PC-9 (cell line): Measurements from ENCODE around the gene MCTP2.

Experiments used
- EZH2 ChIP-seq: fragments of 200-600 bp; sonication (generic); IDR thresholded peaks from 2 replicates; pipeline ENCODE4 v1.8.0; 2017; ENCODE audit warnings: antibody characterized with exemption, low read depth
- TF ChIP-seq, protein P1 (sequence below): fragments of 200-600 bp; sonication (generic); conservative IDR thresholded peaks from 2 replicates; pipeline ENCODE4 v1.6.1; 2017; ENCODE audit warnings: mixed run types, antibody characterized with exemption, mild to moderate bottlenecking, moderate library complexity

DNA sequence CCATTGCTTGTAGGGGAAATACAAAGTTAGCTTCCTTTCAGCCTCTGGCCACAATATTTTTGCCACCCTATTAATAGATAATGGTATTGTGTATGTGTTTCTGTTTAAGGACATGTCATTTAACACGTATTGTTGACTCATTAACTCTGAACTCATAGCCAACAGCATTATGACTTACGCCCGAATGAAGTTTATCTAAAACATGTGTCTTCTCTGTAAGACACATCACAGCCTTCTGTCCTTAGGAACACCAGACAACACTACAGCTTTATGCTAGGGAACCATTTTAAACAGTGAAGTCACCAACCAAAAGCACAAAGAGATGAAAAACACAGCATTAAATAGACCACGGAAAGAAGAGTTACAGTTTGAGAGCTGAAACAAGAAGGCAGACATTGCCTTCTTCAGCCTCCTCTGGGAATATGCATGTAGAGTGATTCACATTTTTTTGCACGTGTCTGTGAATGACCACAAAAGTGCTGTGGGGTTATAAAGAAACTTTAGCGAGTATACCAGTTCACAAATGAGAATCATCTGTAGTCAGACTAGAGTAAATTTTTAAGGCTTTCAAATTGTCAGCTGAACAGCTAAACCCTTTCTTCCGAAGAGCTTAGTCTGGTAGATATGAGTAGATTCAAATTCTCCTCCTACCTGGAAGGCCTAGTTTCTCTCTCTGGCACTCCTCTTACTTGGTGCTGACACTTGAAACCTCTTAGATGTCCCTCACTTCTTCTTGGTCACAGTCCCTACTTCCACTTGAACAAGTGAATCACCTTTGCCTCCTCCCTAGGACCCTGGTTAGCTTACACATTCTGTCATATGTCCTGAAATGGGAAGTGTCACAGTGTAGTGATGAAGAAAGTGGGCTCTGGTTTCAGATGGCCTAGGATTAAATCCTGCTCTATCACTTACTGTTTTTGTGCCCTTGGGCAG lies 32.2 kb downstream of the MCTP2 start:
- TF ChIP-seq, protein P1, sequence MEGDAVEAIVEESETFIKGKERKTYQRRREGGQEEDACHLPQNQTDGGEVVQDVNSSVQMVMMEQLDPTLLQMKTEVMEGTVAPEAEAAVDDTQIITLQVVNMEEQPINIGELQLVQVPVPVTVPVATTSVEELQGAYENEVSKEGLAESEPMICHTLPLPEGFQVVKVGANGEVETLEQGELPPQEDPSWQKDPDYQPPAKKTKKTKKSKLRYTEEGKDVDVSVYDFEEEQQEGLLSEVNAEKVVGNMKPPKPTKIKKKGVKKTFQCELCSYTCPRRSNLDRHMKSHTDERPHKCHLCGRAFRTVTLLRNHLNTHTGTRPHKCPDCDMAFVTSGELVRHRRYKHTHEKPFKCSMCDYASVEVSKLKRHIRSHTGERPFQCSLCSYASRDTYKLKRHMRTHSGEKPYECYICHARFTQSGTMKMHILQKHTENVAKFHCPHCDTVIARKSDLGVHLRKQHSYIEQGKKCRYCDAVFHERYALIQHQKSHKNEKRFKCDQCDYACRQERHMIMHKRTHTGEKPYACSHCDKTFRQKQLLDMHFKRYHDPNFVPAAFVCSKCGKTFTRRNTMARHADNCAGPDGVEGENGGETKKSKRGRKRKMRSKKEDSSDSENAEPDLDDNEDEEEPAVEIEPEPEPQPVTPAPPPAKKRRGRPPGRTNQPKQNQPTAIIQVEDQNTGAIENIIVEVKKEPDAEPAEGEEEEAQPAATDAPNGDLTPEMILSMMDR, result no peak
- no peak for TF ChIP-seq EZH2
